Amygdala (tissue), 56 donors: Measurements from ENCODE around the gene SYT8.

Experiments used
- DNase-seq, 56 donors: peaks; one replicate each; lab custom pipeline; 2025; lab: John Stamatoyannopoulos, UW

SYT8 gene

DNA sequence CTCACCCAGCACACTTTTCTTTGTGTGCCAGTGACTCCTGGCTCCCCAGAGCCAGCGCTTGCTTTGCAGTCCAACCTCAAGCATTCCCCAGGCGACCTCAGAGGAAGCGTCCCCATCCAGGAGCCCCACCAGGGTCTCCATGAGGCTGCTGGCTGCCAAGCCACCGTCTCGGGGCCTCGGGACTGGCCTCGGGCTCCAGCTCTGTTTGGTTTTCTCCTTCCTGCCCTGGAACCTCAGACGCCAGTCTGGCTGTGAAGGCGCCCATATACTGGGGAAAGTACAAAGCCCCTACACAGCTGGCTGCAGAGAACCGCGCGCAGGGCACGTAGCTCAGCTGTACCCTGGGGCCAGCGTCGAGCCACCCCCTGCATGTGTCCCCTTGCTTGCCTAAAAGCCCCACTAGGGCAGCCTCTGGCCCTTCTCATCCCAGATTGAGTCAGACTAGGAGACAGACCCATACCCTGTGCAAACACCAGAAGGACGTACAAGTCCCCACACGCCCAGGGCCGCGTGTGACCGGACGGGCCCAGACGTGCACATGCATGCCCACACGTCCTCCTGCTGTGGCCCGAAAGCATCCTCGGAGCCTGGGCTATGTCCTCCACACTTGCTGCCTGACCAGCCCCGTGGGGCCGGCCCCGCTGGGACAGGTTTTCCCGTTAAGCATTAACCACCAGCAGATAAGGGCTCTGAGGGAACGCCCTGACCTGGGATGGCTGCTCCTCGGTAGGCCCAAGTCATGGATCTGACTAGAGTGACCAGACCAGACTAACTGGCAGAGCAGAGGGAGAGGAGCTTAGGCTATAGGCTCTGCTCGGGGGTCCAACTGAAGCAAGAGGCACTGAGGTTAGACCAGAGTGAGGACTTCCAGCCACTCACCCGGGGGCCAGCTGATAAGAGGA is 4.2 kb upstream of the SYT8 start:
- DNase-seq, result no peak

DNA sequence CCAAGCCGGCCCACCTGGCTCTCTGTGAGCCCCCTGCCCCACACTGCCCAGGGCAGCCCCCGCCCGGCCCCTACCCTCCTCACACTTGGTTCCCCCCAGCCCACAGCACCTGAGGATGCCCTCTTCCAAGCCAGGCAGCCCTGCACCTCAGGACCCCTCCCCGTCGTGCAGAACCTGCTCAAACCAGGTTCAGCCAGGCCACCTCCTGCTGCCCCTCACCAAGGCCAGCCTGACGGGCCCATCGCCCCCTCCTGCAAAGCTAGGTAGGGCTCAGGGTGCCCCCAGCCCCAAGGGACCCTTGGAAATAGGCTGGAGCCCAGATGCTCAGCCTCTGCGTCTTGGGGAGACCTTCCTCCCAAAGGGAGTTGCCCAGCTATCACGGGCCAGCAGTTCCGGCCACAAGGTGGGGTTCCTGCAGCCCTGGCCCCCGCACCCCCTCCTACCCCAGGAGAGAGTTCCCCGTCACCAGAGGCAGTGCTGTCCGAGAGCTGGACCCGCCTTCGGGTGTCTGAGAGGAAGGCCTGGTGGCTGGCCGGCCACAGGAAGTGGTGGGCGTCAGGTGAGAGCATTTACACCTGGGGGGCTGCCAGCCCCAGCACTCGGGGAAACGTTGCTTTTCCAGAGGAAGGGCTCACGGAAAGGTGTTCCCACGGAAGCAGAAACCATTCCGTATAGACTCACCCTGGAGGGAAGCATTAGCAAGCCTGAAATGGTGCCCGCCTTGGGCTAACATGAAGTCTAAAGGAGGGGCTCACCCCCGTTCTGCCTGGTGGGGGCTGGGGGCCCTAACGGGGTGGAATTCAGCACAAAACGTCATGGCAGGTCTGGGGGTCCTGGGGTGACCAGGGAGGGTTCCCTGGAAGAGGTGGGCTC is 3.2 kb upstream of the SYT8 start:
- DNase-seq, result no peak

DNA sequence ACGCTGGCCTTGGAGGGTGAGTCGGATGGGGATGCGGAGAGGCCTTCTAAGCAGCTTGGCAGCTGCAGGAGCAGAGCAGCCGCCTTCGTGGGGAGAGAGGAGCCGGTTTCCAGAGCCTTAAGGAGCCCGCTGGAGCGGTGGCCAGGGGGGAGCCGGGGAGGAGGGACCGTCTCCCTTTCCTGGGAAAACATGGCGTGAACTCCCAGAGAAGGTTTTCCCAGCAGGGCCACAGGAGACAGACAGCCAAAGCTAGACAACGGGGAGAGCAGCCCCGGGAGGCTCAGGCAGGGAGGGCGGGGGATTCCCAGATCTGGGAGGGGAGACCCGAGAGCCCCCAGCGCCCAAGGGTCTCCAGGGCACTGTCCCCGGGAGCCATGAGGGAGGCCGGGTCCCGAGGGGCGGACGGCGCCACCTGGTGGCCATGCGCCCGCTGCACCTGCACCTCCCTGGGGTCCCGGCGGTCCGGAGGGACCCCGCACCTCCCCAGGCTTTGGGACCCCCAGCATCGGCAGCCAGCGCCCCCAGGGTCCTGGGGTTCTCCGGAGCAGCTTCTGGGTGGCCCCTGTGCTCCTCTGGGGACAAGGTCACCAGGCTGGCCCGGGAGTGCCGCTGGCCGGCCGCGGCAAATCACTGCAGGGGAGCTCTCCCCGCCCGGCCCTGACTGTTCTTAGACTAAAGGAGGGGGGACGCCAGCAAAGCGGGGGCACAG is 2.4 kb upstream of the SYT8 start:
- DNase-seq, result peak in 31 of 56 donors; percentile 16 to 80 (median 50)

DNA sequence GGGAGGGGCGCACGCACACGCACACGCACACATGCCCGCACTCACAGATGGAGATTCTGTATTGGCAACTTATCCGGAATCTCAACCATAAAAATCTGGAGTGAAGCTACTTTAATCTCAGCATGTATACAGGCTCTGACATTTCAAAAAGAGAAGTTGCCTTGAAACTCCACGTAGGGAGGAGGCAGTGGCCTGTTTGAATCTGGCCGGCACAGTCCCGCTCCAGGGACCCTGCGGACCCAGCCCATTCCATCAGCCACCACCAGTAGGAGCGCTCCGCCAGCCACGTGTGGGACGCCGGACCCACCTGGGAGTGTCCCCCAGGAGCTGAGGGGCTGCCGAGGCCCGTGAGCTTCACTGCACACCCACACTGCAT is 1.9 kb upstream of the SYT8 start:
- DNase-seq, result no peak

DNA sequence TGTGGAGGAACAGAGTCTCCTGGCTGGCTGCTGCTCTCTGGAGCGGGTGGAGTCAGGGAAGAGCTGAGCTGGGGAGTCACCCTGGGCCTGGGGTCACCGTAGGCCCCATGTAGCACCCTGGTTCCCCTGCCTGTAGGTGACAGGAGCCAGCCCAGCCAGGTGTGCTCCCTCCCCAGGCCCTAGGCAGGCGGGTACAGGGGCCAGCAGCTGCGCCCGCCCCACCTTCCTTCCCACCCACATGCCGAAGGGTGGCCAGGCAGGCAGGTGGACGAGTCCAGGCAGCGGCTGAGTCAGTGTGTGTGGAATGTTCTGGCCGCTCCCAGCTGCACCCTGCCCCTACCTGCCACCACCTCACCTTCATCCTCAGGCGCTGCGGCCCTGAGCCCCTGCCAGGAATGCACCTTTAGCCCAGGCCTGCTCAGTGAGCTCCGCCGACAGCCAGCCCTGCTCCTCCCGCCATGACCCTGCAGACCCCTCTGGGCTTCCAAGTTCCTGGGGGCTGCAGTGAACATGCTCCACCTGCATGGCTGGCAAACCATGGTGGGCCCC is 654 bp upstream of the SYT8 start:
- no peak for DNase-seq

DNA sequence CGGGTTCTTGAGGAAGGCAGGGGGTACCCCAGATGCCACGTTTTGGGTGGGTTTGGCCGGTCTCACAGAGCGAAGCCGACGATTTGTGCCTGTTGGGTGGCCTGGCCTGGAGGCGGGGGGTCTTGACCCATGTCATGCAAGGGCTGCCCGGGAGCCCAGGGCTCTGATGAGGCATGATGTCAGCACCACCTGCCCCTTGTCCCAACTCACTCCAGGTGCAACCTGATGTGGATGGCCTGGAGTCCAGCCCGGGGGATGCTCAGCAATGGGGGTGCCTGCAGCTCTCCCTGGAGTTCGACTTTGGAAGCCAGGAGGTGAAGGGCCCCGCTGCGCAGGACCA is 851 bp downstream of the SYT8 start:
- DNase-seq, result no peak

DNA sequence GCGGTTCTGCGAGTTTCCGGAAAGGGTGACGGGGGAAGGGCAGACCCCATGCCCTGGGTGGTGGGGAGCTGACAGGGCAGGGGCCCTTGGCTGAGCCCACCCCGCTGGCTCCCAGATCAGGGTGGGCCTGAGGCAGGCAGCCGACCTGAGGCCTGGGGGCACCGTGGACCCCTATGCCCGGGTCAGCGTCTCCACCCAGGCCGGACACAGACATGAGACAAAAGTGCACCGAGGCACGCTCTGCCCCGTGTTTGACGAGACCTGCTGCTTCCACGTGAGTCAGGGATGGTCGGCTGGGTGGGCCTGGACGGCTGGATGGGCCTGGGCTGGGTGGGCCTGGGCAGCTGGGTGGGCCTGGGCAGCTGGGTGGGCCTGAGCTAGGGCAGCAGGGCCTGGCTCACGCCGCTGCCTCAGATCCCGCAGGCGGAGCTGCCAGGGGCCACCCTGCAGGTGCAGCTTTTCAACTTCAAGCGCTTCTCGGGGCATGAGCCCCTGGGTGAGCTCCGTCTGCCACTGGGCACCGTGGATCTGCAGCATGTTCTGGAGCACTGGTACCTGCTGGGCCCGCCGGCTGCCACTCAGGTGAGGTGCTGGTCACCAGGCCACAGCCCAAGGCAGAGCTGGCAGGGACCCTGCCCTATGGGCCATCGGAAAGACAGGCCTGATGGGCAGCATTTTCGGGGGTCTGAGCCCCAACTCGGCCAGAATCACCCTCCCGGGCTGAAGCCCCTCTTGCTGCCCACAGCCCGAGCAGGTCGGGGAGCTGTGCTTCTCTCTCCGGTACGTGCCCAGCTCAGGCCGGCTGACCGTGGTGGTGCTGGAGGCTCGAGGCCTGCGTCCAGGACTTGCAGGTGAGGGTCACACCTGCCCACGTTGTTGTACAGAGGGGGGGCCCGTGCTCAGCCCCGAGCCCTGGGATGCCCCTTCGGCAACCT is 1.5 kb downstream of the SYT8 start:
- no peak for DNase-seq

DNA sequence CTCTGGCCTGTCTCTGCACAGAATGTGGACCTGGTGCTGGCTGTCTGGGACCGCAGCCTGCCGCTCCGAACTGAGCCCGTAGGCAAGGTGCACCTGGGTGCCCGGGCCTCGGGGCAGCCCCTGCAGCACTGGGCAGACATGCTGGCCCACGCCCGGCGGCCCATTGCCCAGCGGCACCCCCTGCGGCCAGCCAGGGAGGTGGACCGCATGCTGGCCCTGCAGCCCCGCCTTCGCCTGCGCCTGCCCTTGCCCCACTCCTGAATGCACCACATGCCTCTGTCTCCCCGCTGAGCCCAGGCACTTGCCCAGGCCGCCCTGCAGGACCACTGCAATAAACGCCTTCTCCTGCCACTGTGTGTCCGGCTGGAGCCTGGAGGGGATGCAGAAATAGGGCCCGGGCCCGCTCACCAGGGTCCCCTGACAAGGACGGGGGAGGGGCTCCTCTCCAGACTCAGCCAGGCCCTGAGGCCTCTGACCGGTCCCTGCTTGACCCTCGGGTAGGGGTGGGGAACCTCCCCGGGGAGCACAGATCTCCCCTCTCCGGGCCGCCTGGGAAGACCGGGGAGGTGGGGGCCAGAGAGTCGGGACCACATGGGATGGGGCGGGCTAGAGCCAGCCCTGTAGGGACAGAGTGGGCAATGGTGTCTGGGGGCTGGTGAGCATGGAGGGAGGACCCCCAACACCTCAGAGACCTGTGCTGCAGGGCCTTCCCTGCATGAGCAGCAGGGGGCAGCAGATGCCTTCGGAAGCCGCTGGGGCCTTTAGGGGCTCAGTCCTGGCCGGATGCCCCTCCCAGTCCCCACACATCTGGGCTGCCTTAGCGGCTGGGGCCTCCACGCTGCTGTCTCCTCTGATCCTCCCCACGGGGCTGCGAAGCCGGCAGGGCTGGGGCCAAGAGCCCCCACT is 2.6 kb downstream of the SYT8 start:
- DNase-seq, result peak in 14 of 56 donors; percentile 7 to 54 (median 33)

DNA sequence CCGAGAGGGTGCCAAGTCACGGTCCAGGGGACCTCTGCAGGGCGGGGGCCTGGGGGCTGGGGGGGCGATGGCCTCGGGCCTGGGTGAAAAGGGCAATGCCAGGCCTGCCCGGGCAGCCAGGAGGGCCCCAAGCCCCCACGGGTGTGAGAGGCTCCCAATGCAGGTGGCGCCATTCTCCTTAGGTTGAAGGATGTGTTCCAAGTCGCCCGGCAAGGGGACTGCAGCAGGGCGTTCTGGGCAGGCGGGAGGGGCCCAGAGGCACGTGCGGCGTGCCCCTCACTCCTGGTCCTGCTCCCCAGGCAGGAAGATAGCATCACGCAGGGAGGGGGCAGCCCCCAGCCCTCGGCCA is 3.3 kb downstream of the SYT8 start:
- no peak for DNase-seq

DNA sequence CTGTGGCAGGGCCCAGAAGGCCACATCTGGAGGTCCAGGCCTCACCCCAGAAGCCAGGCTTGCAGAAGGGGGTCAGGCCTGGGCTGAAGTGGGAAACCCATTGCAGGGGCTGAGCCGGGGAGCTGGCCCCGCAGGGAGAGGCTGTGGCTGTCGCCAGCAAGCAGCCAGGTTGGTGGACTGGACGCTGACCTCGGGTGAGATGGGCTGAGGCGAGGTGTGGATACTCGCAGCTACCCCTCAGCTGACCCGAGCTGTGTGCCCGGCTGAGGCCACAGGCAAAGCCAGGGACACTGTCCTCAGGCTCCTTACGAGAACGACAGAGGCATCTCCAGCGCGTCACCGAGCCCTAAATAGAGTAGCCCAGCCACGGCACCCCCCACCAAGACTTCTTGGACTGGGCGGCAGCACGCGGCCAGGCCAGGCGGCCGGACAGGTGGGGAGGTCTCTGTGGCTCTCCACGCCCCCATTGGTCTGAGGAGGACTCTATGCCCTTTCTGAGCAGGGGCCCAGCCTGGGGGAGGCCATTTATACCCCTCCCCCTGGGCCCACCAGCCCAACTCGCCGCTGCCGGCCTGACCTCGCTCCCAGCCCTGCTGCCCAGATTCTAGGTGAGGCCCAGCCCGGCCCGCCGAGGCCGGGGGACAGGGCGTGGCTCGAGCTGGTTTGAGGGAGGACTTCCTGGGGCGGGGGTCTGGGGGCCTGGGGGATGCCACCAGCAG is 3.8 kb downstream of the SYT8 start, which contains the start of gene TNNI2:
TSS of gene TNNI2 (plus strand) at position 556 of the 719 bp plus-strand sequence. CDS start 716 bp downstream, outside the sequence.
- DNase-seq, result no peak

DNA sequence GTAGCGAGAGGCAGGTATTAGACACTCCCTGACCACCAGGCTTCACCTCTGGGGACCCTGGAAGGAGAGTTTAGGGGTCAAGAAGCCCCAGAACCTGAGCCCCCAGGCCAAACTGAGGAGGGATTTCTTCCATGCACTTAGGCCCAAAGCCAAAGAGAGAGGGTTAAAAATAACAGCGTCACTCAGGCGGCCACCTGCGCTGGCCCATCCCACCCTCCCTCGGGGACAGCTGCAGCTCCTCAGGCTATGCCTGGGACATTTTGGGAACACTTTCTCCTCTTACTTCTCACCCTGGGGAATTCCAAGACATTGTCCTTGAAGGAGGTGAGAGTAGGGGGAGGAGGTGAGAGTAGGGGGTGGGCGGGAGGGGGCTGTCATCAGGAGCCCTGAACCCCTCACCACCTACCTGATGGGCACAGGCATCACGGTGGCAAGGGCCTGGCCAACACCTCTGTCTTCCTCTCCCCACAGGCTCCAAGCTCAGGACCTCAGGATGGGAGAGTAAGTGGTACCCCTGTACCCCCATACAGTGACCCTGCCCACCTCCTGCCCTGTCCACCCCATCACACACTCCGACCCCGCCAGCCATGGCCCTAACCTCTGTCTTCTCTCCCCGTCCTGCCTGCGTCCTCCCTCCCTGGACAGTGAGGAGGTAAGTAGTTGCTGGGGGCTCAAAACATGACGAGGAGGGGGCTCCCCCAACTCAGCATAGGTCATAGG is 4.6 kb downstream of the SYT8 start:
- DNase-seq, result no peak

DNA sequence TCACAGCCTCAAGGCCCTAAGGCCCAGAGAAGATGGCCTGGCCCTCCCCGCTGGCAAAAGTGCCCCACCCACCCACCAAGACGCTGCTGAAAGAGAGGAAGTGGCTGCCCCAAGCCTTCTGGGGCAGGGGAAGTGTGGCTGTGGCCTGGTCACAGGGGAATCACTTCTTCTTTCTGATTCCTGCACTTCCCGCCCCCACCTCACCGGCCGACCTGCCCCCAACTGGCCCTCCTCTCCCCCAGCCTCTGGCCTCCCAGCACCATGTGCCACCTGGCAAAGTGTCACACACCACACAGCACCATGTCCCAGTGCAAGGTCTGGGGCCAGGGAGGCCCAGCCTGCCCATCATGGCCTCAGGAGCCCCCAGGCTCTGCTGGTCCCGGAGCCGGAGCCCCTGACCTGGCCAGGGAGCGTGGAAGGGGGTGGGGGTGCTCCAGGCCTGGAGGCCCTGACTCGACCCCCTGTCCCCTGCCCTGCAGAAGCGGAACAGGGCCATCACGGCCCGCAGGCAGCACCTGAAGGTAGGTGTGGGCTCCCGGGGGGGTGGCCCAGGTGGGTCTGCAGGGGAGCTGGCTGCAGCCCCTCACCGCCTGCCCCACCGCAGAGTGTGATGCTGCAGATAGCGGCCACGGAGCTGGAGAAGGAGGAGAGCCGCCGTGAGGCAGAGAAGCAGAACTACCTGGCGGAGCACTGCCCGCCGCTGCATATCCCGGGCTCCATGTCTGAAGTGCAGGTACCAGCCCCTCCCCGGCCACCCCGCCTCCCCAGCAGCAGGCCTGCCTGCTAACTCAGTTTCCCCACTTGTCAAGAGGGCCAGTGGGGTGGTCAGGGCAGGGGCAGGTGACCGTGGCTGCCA is 5.4 kb downstream of the SYT8 start:
- peak in 15 of 56 donors; percentile 11 to 50 (median 35) for DNase-seq

DNA sequence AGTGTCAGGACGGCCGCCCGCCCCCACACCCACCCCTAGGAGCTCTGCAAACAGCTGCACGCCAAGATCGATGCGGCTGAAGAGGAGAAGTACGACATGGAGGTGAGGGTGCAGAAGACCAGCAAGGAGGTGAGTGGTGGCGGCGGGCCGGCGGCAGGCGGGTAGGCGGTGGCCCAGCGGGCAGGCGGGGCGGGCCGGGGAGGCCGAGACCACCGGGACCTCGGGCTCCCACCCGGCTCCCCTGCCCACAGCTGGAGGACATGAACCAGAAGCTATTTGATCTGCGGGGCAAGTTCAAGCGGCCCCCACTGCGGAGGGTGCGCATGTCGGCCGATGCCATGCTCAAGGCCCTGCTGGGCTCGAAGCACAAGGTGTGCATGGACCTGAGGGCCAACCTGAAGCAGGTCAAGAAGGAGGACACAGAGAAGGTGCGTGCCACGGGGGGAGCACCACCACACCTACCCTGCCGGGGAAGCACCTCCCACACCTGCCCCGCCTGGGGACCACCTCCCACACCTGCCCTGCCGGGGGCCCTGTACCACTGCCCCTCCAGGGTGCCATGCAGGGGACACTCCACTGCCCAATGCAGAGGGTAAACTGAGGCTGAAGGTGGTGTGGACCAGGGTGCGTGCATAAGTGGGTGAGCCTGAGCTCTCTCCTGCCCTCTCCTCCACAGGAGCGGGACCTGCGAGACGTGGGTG is 6.1 kb downstream of the SYT8 start:
- DNase-seq, result no peak

DNA sequence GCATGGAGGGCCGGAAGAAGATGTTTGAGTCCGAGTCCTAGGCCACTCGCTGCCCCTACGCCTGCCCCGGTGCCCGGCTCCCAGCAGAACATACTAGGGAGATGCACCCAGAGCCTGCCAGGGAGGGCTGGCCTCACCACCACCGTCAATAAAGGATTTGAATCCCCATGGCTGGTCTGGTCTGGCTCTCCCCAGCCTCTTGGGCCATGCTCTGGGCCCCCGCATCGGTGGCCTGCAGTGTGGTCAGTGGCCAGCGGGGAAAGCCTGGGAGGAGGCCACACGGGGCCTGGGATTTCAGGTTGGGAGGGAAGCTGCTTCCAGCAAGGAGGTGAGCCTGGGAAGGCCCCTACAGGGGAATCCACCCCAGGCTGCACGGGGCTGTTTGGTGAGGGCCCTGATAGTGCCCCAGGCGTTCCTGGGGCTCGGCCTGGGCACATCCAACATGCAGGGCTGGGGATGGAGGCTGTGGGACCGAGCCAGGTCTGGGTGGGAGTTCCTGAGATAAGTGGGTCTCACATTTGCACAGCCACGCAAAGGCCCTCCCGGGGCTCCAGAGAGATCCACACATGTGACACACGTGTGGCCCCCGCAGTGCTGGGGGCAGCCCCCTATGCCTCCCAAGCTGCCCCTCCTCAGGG is 6.8 kb downstream of the SYT8 start:
- no peak for DNase-seq
